ENCODE data around the gene TNRC6C.

DNA sequence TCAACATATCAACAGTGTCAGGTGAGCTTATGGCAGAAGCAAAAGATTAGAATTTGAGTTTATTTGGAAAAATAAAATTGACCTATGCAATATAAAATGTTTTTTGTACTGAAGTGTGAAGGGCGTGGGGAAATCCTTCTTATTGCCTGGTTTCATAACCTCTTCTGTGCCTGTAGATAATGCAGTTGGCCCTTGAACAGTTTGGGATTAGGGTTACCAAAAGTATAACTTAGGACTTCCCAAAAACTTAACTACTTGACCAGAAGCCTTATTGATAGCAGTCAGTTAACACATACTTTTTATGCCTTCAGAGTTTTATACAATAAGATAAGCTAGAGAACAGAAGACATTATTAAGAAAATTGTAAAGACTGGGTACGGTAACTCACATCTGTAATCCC is 104.1 kb downstream of the TNRC6C start:
- TF ChIP-seq CTCF (IDR thresholded peaks at IDR 0.05) (no peak), POLR2A (IDR thresholded peaks at IDR 0.05) (no peak)
